GM19099 (cell line): ENCODE measurements around the gene DPYD.

ENCODE experiments used
- POLR2A ChIP-seq: IDR thresholded peaks from 3 replicates; pipeline ENCODE4 v1.6.1; 2011; ENCODE audit warnings: low read depth; ENCODE audit not compliant: insufficient read length; ENCODE audit errors: extremely low read depth

Gene DPYD

GRCh38 chr1:97254731-97255463, 665.9 kb downstream of the DPYD start:
- TF ChIP-seq POLR2A: no peak

- no peak for TF ChIP-seq POLR2A
These were observed 667.9 kb downstream of the DPYD start for GRCh38 chr1:97252925-97253324.

GRCh38 chr1:97252076-97252475, 668.8 kb downstream of the DPYD start:
- no peak for TF ChIP-seq POLR2A

GRCh38 chr1:97247196-97247595, 673.6 kb downstream of the DPYD start:
- TF ChIP-seq POLR2A: no peak

GRCh38 chr1:97245682-97246081, 675.2 kb downstream of the DPYD start:
- TF ChIP-seq POLR2A: no peak

- no peak for TF ChIP-seq POLR2A
These were observed 675.8 kb downstream of the DPYD start for GRCh38 chr1:97245026-97245425.

GRCh38 chr1:97243973-97244560, 676.8 kb downstream of the DPYD start:
- TF ChIP-seq POLR2A: no peak

GRCh38 chr1:97238816-97239215, 682.0 kb downstream of the DPYD start:
- TF ChIP-seq POLR2A: no peak

- TF ChIP-seq POLR2A: no peak
These were observed 708.2 kb downstream of the DPYD start for GRCh38 chr1:97212671-97213070.

- no peak for TF ChIP-seq POLR2A
These were observed 710.5 kb downstream of the DPYD start for GRCh38 chr1:97210307-97210706.

GRCh38 chr1:97209381-97209957, 711.4 kb downstream of the DPYD start:
- TF ChIP-seq POLR2A: no peak

- no peak for TF ChIP-seq POLR2A
These were observed 713.0 kb downstream of the DPYD start for GRCh38 chr1:97207868-97208267.

- no peak for TF ChIP-seq POLR2A
These were observed 716.4 kb downstream of the DPYD start for GRCh38 chr1:97204468-97204867.

- TF ChIP-seq POLR2A: no peak
These were observed 718.1 kb downstream of the DPYD start for GRCh38 chr1:97202481-97203380.

GRCh38 chr1:97201641-97202040, 719.2 kb downstream of the DPYD start:
- TF ChIP-seq POLR2A: no peak
